Osteoblast (primary cell): Measurements from ENCODE around the gene TMEM92. TPM values are rescaled to one million over a fixed set of nuclear protein-coding genes. Genes with fewer than 3 reads are reported as not detected.

Experiments
- DNase-seq: peaks from one replicate; pipeline ENCODE4 v3.0.0; 2011; ENCODE audit warnings: low spot score, mixed read lengths; ENCODE audit not compliant: insufficient read length; ENCODE audit errors: missing footprints
- H2AFZ ChIP-seq: 2 replicates; pipeline ENCODE4 v1.6.0; 2011; ENCODE audit warnings: mild to moderate bottlenecking, low read length
- H3K27ac ChIP-seq: 2 replicates; pipeline ENCODE4 v1.5.1; 2011; ENCODE audit warnings: mild to moderate bottlenecking, low read depth, low read length, moderate library complexity
- H3K27me3 ChIP-seq: 2 replicates; pipeline ENCODE4 v1.6.0; 2012; ENCODE audit warnings: mild to moderate bottlenecking, control low read depth, inconsistent platforms, low read length, moderate library complexity; ENCODE audit not compliant: insufficient read depth
- H3K36me3 ChIP-seq: 2 replicates; pipeline ENCODE4 v1.5.1; 2011; ENCODE audit warnings: mild to moderate bottlenecking, low read length, control low read depth, moderate library complexity; ENCODE audit not compliant: insufficient read depth
- H3K4me1 ChIP-seq: 2 replicates; pipeline ENCODE4 v1.5.1; 2011; ENCODE audit warnings: mild to moderate bottlenecking, low read length, control low read depth, moderate library complexity; ENCODE audit not compliant: insufficient read depth
- H3K4me2 ChIP-seq: 2 replicates; pipeline ENCODE4 v1.6.0; 2011; ENCODE audit warnings: mild to moderate bottlenecking, low read length; ENCODE audit not compliant: insufficient read depth
- H3K4me3 ChIP-seq: fragments of 200-600 bp; sonication (generic); 3 replicates; pipeline ENCODE4 v1.5.1; 2012; ENCODE audit warnings: mild to moderate bottlenecking, low read length, inconsistent platforms; ENCODE audit not compliant: insufficient read depth
- H3K79me2 ChIP-seq: 2 replicates; pipeline ENCODE4 v1.6.0; 2012; ENCODE audit warnings: mild to moderate bottlenecking, low read length, control low read depth, inconsistent platforms; ENCODE audit not compliant: insufficient read depth
- H3K9me3 ChIP-seq: 2 replicates; pipeline ENCODE4 v1.5.1; 2011; ENCODE audit warnings: low read depth, low read length, control low read depth
- H4K20me1 ChIP-seq: 2 replicates; pipeline ENCODE4 v1.6.0; 2012; ENCODE audit warnings: mild to moderate bottlenecking, low read length, control low read depth; ENCODE audit not compliant: insufficient read depth
- total RNA-seq: library from RNA; depleted of rRNA; stranded (reverse); fragments of >200 nt; gene quantifications from 2 replicates; pipeline ENCODE4 v1.2.3, GENCODE V29; 2012
- TF ChIP-seq, protein P1 (sequence below): IDR thresholded peaks from 2 replicates; pipeline ENCODE4 v1.5.1; 2011; ENCODE audit warnings: mild to moderate bottlenecking, low read depth, low read length, moderate library complexity; ENCODE audit errors: extremely low read depth

The TMEM92 gene
- total RNA-seq, 1 donor = 0.36 TPM

DNA sequence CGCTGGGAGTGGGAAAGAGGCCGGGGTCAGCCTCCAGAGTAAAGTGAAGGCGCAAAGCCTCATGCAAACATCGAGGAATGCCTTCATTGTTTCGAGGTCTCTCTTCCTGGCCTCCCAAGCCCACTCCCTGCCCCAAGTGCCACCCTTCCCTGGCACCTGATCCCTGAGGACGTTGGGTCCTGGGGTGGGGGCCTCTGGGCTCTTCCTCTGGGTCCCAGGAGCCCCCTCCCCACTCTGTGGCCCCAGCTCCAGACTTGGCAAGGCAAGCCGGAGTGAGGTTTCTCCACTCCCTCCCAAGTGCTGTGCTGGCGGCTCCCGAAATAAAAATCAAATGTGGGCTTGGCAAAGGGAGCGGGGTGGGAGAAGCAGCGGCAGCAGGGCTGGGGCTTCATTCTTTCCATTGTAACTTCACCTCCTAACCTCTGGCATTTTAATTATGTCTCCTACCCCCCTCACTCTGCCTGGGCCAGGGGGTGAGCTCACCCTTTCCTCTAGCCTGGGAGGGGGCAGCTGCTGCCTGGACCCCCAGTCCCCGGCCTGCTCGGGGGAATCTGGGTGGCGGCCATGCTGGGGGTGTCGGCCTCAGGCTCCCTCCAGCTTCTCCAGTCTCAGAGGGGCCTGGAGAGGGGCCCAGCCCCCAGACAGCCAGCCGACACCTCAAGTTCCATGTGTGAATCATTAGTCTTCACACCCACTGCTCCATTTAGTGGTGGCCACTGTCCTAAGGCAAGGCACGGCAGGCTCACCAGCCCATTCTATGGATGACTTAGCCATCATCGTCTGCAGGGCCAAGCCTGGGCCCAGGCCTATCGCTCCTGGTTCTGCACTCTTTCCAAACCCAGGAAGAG lies 14.6 kb upstream of the TMEM92 start:
- peak; percentile 79 for DNase-seq
- Histone ChIP-seq H2AFZ (no peak overlapping the region), H3K79me2 (no peaks in the 10 kb centered on the region), H3K27ac (no peak overlapping the region), H4K20me1 (no peaks in the 10 kb centered on the region), H3K27me3 (no peaks in the 10 kb centered on the region), H3K4me3 (no peak overlapping the region), H3K36me3 (no peaks in the 10 kb centered on the region), H3K4me1 (peaks cover 37% of the 10 kb centered on the region), H3K4me2 (no peak overlapping the region), H3K9me3 (no peaks in the 10 kb centered on the region)
- TF ChIP-seq, protein P1, sequence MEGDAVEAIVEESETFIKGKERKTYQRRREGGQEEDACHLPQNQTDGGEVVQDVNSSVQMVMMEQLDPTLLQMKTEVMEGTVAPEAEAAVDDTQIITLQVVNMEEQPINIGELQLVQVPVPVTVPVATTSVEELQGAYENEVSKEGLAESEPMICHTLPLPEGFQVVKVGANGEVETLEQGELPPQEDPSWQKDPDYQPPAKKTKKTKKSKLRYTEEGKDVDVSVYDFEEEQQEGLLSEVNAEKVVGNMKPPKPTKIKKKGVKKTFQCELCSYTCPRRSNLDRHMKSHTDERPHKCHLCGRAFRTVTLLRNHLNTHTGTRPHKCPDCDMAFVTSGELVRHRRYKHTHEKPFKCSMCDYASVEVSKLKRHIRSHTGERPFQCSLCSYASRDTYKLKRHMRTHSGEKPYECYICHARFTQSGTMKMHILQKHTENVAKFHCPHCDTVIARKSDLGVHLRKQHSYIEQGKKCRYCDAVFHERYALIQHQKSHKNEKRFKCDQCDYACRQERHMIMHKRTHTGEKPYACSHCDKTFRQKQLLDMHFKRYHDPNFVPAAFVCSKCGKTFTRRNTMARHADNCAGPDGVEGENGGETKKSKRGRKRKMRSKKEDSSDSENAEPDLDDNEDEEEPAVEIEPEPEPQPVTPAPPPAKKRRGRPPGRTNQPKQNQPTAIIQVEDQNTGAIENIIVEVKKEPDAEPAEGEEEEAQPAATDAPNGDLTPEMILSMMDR = no peak

DNA sequence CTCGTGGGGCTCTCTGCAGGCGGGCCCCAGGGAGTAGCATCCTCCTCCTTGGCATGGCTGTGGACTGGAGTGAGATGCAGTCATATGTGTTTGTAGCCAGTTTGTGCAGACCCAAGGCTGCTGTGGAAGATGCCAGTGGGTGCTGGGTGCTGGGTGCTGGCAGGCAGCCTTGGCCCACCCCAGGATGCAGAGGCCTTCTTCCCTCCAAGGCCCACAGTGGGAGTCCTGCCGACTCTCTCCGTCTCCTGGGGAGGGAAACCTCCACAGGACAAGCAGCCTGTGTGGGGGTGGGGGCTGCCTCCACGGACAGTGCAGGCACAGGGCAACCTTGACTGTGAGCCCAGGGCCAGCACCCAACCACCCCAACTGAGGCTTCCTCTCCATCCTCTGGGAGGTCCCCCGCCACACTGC lies 13.8 kb upstream of the TMEM92 start:
- no peaks in the 10 kb centered on the region for H3K79me2 ChIP-seq
- H3K27me3 ChIP-seq = no peaks in the 10 kb centered on the region
- no peak overlapping the region for H3K27ac ChIP-seq
- TF ChIP-seq, protein P1 = no peak
- H4K20me1 ChIP-seq = no peaks in the 10 kb centered on the region
- H3K4me3 ChIP-seq = no peak overlapping the region
- H2AFZ ChIP-seq = no peak overlapping the region
- H3K4me1 ChIP-seq = peaks cover 42% of the 10 kb centered on the region
- peak; percentile 84 for DNase-seq
- no peaks in the 10 kb centered on the region for H3K36me3 ChIP-seq
- no peak overlapping the region for H3K4me2 ChIP-seq
- H3K9me3 ChIP-seq = no peaks in the 10 kb centered on the region

DNA sequence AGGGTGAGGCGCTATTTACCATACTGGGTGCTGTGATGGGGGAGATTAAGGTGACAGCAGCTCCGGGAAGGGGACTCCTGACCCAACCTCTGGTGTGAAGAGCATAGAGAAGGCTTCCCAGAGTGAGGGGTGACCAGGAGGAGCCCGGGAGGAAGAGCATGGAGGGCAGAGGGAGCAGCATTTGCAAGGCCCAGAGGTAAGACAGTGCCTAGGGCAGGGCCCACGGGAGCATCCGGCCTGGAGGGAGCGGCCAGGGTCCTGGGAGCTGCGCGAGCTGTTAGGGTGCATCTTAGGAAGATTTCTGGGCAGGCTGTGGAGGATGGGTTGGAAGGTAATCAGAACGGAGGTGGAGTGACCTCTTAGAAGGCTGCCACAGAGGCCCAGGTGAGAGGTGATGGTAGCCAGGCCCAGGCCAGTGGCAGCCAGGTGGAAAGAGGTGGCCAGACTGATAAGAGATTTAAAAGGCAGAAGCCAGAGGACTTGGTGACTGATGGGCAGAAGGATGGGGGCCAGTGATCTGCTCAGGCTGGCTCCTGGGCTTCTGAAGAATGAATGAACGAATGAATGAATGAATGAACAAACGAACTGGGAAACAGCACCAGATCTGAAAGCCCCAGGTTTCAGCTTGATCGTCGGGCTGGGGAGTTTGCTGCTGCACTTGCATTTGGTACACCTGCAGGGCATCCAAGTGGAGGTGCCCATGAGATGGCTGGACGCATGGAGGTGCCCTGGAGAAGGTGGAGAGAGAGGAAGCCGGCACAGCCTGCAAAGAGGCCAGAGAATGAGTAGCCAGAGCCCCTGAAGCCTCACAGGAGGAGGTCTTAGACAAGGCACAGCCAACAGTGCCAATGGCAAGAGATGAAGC lies 13.0 kb upstream of the TMEM92 start:
- Histone ChIP-seq H3K4me2 (no peak overlapping the region), H3K79me2 (peaks cover 4% of the 10 kb centered on the region), H3K4me1 (peaks cover 49% of the 10 kb centered on the region), H3K9me3 (no peaks in the 10 kb centered on the region), H2AFZ (no peak overlapping the region), H3K4me3 (no peak overlapping the region), H3K27me3 (no peaks in the 10 kb centered on the region), H3K27ac (no peak overlapping the region), H4K20me1 (no peaks in the 10 kb centered on the region), H3K36me3 (no peaks in the 10 kb centered on the region)
- peak; percentile 65 for DNase-seq
- TF ChIP-seq, protein P1 = no peak
